ENCODE measurements around the gene FAH. TPM values are rescaled to one million over a fixed set of nuclear protein-coding genes. Genes with fewer than 3 reads are reported as not detected.

The FAH gene
- polyA plus RNA-seq, 1 donor from 2014 or later, result 3.1 TPM

GRCh38 chr15:80231371-80231770 is 78.6 kb downstream of the FAH start:
- no peaks in the 10 kb centered on the region for H3K36me3 ChIP-seq (ENCODE audit: insufficient read depth, low read length)
- H3K9me2 ChIP-seq (ENCODE audit: insufficient read depth, low read length), result no peaks in the 10 kb centered on the region
- H3K9me3 ChIP-seq (ENCODE audit: low read length), result no peaks in the 10 kb centered on the region
- no peak overlapping the region for H3K4me2 ChIP-seq (ENCODE audit: low read length)
- no peaks in the 10 kb centered on the region for H3K27me3 ChIP-seq (ENCODE audit: insufficient read depth, low read depth, low read length)
- TF ChIP-seq EP300 (conservative IDR thresholded peaks at IDR 0.05; ENCODE audit: poor library complexity, severe bottlenecking) (no peak), POLR2AphosphoS5 (IDR thresholded peaks at IDR 0.05) (no peak), TAF1 (IDR thresholded peaks at IDR 0.05; ENCODE audit: low read depth) (no peak), EZH2 (IDR thresholded peaks at IDR 0.05; ENCODE audit: borderline replicate concordance, insufficient read depth, low read length, poor library complexity, severe bottlenecking) (no peak), SMC3 (conservative IDR thresholded peaks at IDR 0.05; ENCODE audit: poor library complexity) (no peak), REST (IDR thresholded peaks at IDR 0.05; ENCODE audit: borderline replicate concordance) (no peak), RAD21 (conservative IDR thresholded peaks at IDR 0.05) (no peak), MXI1 (conservative IDR thresholded peaks at IDR 0.05; ENCODE audit: poor library complexity, severe bottlenecking) (no peak), CTCF (IDR thresholded peaks at IDR 0.05; ENCODE audit: poor library complexity, severe bottlenecking) (no peak)
- H4K20me1 ChIP-seq (ENCODE audit: insufficient read depth), result no peaks in the 10 kb centered on the region
- no peak overlapping the region for H2AFZ ChIP-seq (ENCODE audit: low read depth, low read length)
- no peak overlapping the region for H3K9ac ChIP-seq (ENCODE audit: low read length)
- no peak overlapping the region for H3K4me3 ChIP-seq (ENCODE audit: low read length)
- no peak overlapping the region for H3K27ac ChIP-seq (ENCODE audit: low read length)
- no peaks in the 10 kb centered on the region for H3F3A ChIP-seq (ENCODE audit: insufficient read depth, low read length, poor library complexity, severe bottlenecking)
- H3K79me2 ChIP-seq (replicated peaks; ENCODE audit: insufficient read depth, low read length), result no peaks in the 10 kb centered on the region

GRCh38 chr15:80233581-80233980 is 80.8 kb downstream of the FAH start:
- H3K9me2 ChIP-seq (ENCODE audit: insufficient read depth, low read length), result no peaks in the 10 kb centered on the region
- H3K9me3 ChIP-seq (ENCODE audit: low read length), result no peaks in the 10 kb centered on the region
- TF ChIP-seq REST (IDR thresholded peaks at IDR 0.05; ENCODE audit: borderline replicate concordance) (no peak), RAD21 (conservative IDR thresholded peaks at IDR 0.05) (no peak), MXI1 (conservative IDR thresholded peaks at IDR 0.05; ENCODE audit: poor library complexity, severe bottlenecking) (no peak), EZH2 (IDR thresholded peaks at IDR 0.05; ENCODE audit: borderline replicate concordance, insufficient read depth, low read length, poor library complexity, severe bottlenecking) (no peak), TAF1 (IDR thresholded peaks at IDR 0.05; ENCODE audit: low read depth) (no peak), POLR2AphosphoS5 (IDR thresholded peaks at IDR 0.05) (no peak), EP300 (conservative IDR thresholded peaks at IDR 0.05; ENCODE audit: poor library complexity, severe bottlenecking) (no peak), CTCF (IDR thresholded peaks at IDR 0.05; ENCODE audit: poor library complexity, severe bottlenecking) (no peak), SMC3 (conservative IDR thresholded peaks at IDR 0.05; ENCODE audit: poor library complexity) (no peak)
- H3K4me2 ChIP-seq (ENCODE audit: low read length), result no peak overlapping the region
- H3K4me3 ChIP-seq (ENCODE audit: low read length), result no peak overlapping the region
- no peaks in the 10 kb centered on the region for H4K20me1 ChIP-seq (ENCODE audit: insufficient read depth)
- H3K79me2 ChIP-seq (replicated peaks; ENCODE audit: insufficient read depth, low read length), result no peaks in the 10 kb centered on the region
- no peaks in the 10 kb centered on the region for H3F3A ChIP-seq (ENCODE audit: insufficient read depth, low read length, poor library complexity, severe bottlenecking)
- H3K36me3 ChIP-seq (ENCODE audit: insufficient read depth, low read length), result no peaks in the 10 kb centered on the region
- H2AFZ ChIP-seq (ENCODE audit: low read depth, low read length), result no peak overlapping the region
- H3K9ac ChIP-seq (ENCODE audit: low read length), result no peak overlapping the region
- no peaks in the 10 kb centered on the region for H3K27me3 ChIP-seq (ENCODE audit: insufficient read depth, low read depth, low read length)
- no peak overlapping the region for H3K27ac ChIP-seq (ENCODE audit: low read length)

All from neural cell (in vitro differentiated cells).